ENCODE measurements around the gene HNRNPU.

HNRNPU gene

GRCh38 chr1:244850099-244850852, 14.1 kb downstream of the HNRNPU start:
- TF ChIP-seq POLR2AphosphoS5 (IDR thresholded peaks at IDR 0.05; ENCODE audit: low read depth, low read length), result peak; percentile 78
- TF ChIP-seq POLR2A (IDR thresholded peaks at IDR 0.05; ENCODE audit: low read depth, low read length), result peak; percentile 60; the same call in 1 of the 2 replicates
- TF ChIP-seq TAF1 (IDR thresholded peaks at IDR 0.05; ENCODE audit: borderline replicate concordance, low read depth, low read length), result no peak
- FAIRE-seq, result no peak
- no peak for DNase-seq (ENCODE audit: insufficient read length)

GRCh38 chr1:244849189-244849866, 15.0 kb downstream of the HNRNPU start:
- DNase-seq (ENCODE audit: insufficient read length) (no peak), FAIRE-seq (no peak)
- TF ChIP-seq TAF1 (IDR thresholded peaks at IDR 0.05; ENCODE audit: borderline replicate concordance, low read depth, low read length) (no peak), POLR2A (IDR thresholded peaks at IDR 0.05; ENCODE audit: low read depth, low read length) (no peak), POLR2AphosphoS5 (IDR thresholded peaks at IDR 0.05; ENCODE audit: low read depth, low read length) (0 out of 2 replicates have a peak, but pooled peaks have one; percentile 15)

GRCh38 chr1:244846653-244847052, 17.7 kb downstream of the HNRNPU start:
- TF ChIP-seq TAF1 (IDR thresholded peaks at IDR 0.05; ENCODE audit: borderline replicate concordance, low read depth, low read length) (no peak), POLR2AphosphoS5 (IDR thresholded peaks at IDR 0.05; ENCODE audit: low read depth, low read length) (no peak), POLR2A (IDR thresholded peaks at IDR 0.05; ENCODE audit: low read depth, low read length) (no peak)
- no peak for FAIRE-seq
- DNase-seq (ENCODE audit: insufficient read length), result no peak

- TF ChIP-seq POLR2AphosphoS5 (IDR thresholded peaks at IDR 0.05; ENCODE audit: low read depth, low read length) (peak; percentile 69; the same call in 1 of the 2 replicates), TAF1 (IDR thresholded peaks at IDR 0.05; ENCODE audit: borderline replicate concordance, low read depth, low read length) (no peak)
- FAIRE-seq, result no peak
- no peak for DNase-seq (ENCODE audit: insufficient read length)
Measured at GRCh38 chr1:244844155-244845121, 19.9 kb downstream of the HNRNPU start.

- DNase-seq (ENCODE audit: insufficient read length) (no peak), FAIRE-seq (no peak)
- TF ChIP-seq POLR2AphosphoS5 (IDR thresholded peaks at IDR 0.05; ENCODE audit: low read depth, low read length) (no peak), POLR2A (IDR thresholded peaks at IDR 0.05; ENCODE audit: low read depth, low read length) (no peak), TAF1 (IDR thresholded peaks at IDR 0.05; ENCODE audit: borderline replicate concordance, low read depth, low read length) (no peak)
Measured at GRCh38 chr1:244843148-244843978, 21.0 kb downstream of the HNRNPU start.

- no peak for TF ChIP-seq TAF1 (IDR thresholded peaks at IDR 0.05; ENCODE audit: borderline replicate concordance, low read depth, low read length)
- TF ChIP-seq POLR2A (IDR thresholded peaks at IDR 0.05; ENCODE audit: low read depth, low read length), result no peak
- no peak for TF ChIP-seq POLR2AphosphoS5 (IDR thresholded peaks at IDR 0.05; ENCODE audit: low read depth, low read length)
- FAIRE-seq, result no peak
- no peak for DNase-seq (ENCODE audit: insufficient read length)
Measured at GRCh38 chr1:244841273-244841927, 22.9 kb downstream of the HNRNPU start.

GRCh38 chr1:244840219-244840794, 24.0 kb downstream of the HNRNPU start:
- DNase-seq (ENCODE audit: insufficient read length) (no peak), FAIRE-seq (no peak)

GRCh38 chr1:244839656-244840055, 24.7 kb downstream of the HNRNPU start:
- TF ChIP-seq POLR2A (IDR thresholded peaks at IDR 0.05; ENCODE audit: low read depth, low read length), result no peak
- no peak for TF ChIP-seq POLR2AphosphoS5 (IDR thresholded peaks at IDR 0.05; ENCODE audit: low read depth, low read length)
- TF ChIP-seq TAF1 (IDR thresholded peaks at IDR 0.05; ENCODE audit: borderline replicate concordance, low read depth, low read length), result no peak
- DNase-seq (ENCODE audit: insufficient read length), result no peak
- no peak for FAIRE-seq

More at GRCh38 chr1:244840219-244840794, 24.0 kb downstream of the HNRNPU start:
- no peak for TF ChIP-seq POLR2A (IDR thresholded peaks at IDR 0.05; ENCODE audit: low read depth, low read length)
- TF ChIP-seq TAF1 (IDR thresholded peaks at IDR 0.05; ENCODE audit: borderline replicate concordance, low read depth, low read length), result no peak

GRCh38 chr1:244837597-244838258, 26.6 kb downstream of the HNRNPU start:
- DNase-seq (ENCODE audit: insufficient read length) (no peak), FAIRE-seq (peak; percentile 50)
- TF ChIP-seq TAF1 (IDR thresholded peaks at IDR 0.05; ENCODE audit: borderline replicate concordance, low read depth, low read length), result no peak
- TF ChIP-seq POLR2A (IDR thresholded peaks at IDR 0.05; ENCODE audit: low read depth, low read length), result no peak
- no peak for TF ChIP-seq POLR2AphosphoS5 (IDR thresholded peaks at IDR 0.05; ENCODE audit: low read depth, low read length)
